NB4 (cell line): Measurements from ENCODE around the gene TMA16.

Experiments used
- DNase-seq: peaks from one replicate; pipeline ENCODE4 v3.0.0; 2010; ENCODE audit warnings: low read depth
- H3K4me3 ChIP-seq: one replicate; pipeline ENCODE4 v1.5.1; 2011; ENCODE audit warnings: mild to moderate bottlenecking, low read depth, low read length, moderate library complexity
- CTCF ChIP-seq: IDR thresholded peaks from one replicate; pipeline ENCODE4 v1.5.1; 2012; ENCODE audit warnings: low read depth, low read length
- MAX ChIP-seq: IDR thresholded peaks from 2 replicates; pipeline ENCODE4 v1.6.1; 2011; ENCODE audit warnings: low read depth, low read length
- MYC ChIP-seq: IDR thresholded peaks from 2 replicates; pipeline ENCODE4 v1.6.1; 2011; ENCODE audit warnings: low read depth, low read length
- POLR2A ChIP-seq: IDR thresholded peaks from 2 replicates; pipeline ENCODE4 v1.6.1; 2011; ENCODE audit warnings: mild to moderate bottlenecking; ENCODE audit not compliant: insufficient read length; ENCODE audit errors: extremely low read depth

Gene TMA16

GRCh38 chr4:163493643-163494359 lies 689 bp upstream of the TMA16 start:
- H3K4me3 ChIP-seq = peak overlapping the region; percentile 93
- no peak for TF ChIP-seq POLR2A
- TF ChIP-seq MAX = no peak
- no peak for TF ChIP-seq MYC
- no peak for TF ChIP-seq CTCF
- peak; percentile 68 for DNase-seq

- DNase-seq = peak; percentile 50
- TF ChIP-seq CTCF = no peak
- TF ChIP-seq MAX = no peak
- no peak for TF ChIP-seq POLR2A
- no peak for TF ChIP-seq MYC
- H3K4me3 ChIP-seq = peak overlapping the region; percentile 93
Measured at GRCh38 chr4:163495900-163496299, 1.4 kb downstream of the TMA16 start.

GRCh38 chr4:163500586-163500985 lies 6.1 kb downstream of the TMA16 start:
- DNase-seq = no peak
- H3K4me3 ChIP-seq = no peak overlapping the region
- TF ChIP-seq MYC (no peak), POLR2A (no peak), CTCF (no peak), MAX (no peak)

GRCh38 chr4:163505374-163505773 lies 10.9 kb downstream of the TMA16 start:
- DNase-seq = no peak
- TF ChIP-seq MYC = no peak
- no peak for TF ChIP-seq POLR2A
- no peak for TF ChIP-seq CTCF
- TF ChIP-seq MAX = no peak
- no peak overlapping the region for H3K4me3 ChIP-seq

GRCh38 chr4:163515198-163515597 lies 20.7 kb downstream of the TMA16 start:
- no peak for DNase-seq
- H3K4me3 ChIP-seq = no peak overlapping the region
- no peak for TF ChIP-seq MYC
- no peak for TF ChIP-seq MAX
- TF ChIP-seq CTCF = no peak
- TF ChIP-seq POLR2A = no peak
